Measurements from ENCODE around the gene BICD1. TPM values are rescaled to one million over a fixed set of nuclear protein-coding genes. Genes with fewer than 3 reads are reported as not detected.

The BICD1 gene
- total and polyA plus RNA-seq, 5 donors from 2014 or later, result 8.0 to 23.6 (median 9.4) TPM

GRCh38 chr12:32418221-32418620 is 311.6 kb downstream of the BICD1 start:
- Histone ChIP-seq H3K36me3 (ENCODE audit: control insufficient read depth, insufficient read depth, low read length) (no peaks in the 10 kb centered on the region), H3K4me1 (ENCODE audit: control insufficient read depth, insufficient read depth, low read length, poor library complexity, severe bottlenecking) (no peaks in the 10 kb centered on the region), H3K9me3 (ENCODE audit: control insufficient read depth in 2 of 2, low read length in 2 of 2) (no peaks in the 10 kb centered on the region), H3K4me3 (ENCODE audit: low read depth, low read length) (no peak overlapping the region), H3K27me3 (ENCODE audit: control insufficient read depth, insufficient read depth, low read length) (no peaks in the 10 kb centered on the region), H3K27ac (ENCODE audit: insufficient read depth, low read length, poor library complexity, severe bottlenecking) (no peak overlapping the region)
- ATAC-seq (ENCODE audit: low read depth in 2 of 2) (no peak), DNase-seq (no peak)
- Mint-ChIP-seq H3K4me3 (no peak overlapping the region), H3K36me3 (no peaks in the 10 kb centered on the region), H3K27me3 (peaks cover 19% of the 10 kb centered on the region), H3K27ac (no peak overlapping the region), H3K9me3 (no peaks in the 10 kb centered on the region), H3K4me1 (peaks cover 0 to 2% (median 0%) of the 10 kb centered on the region in 4 donors)

GRCh38 chr12:32418903-32419519 is 312.4 kb downstream of the BICD1 start:
- no peak for DNase-seq
- Mint-ChIP-seq H3K36me3 (no peaks in the 10 kb centered on the region), H3K9me3 (no peaks in the 10 kb centered on the region), H3K4me3 (no peak overlapping the region), H3K4me1 (peaks cover 0 to 2% (median 0%) of the 10 kb centered on the region in 4 donors), H3K27ac (peak overlapping the region in 1 of 3 donors; percentile 28), H3K27me3 (peaks cover 19% of the 10 kb centered on the region)
- no peaks in the 10 kb centered on the region for H3K4me1 ChIP-seq (ENCODE audit: control insufficient read depth, insufficient read depth, low read length, poor library complexity, severe bottlenecking)
- ATAC-seq (ENCODE audit: low read depth in 2 of 2), result no peak
- H3K9me3 ChIP-seq (ENCODE audit: control insufficient read depth in 2 of 2, low read length in 2 of 2), result no peaks in the 10 kb centered on the region
- H3K36me3 ChIP-seq (ENCODE audit: control insufficient read depth, insufficient read depth, low read length), result no peaks in the 10 kb centered on the region
- H3K27me3 ChIP-seq (ENCODE audit: control insufficient read depth, insufficient read depth, low read length), result no peaks in the 10 kb centered on the region
- H3K4me3 ChIP-seq (ENCODE audit: low read depth, low read length), result no peak overlapping the region
- H3K27ac ChIP-seq (ENCODE audit: insufficient read depth, low read length, poor library complexity, severe bottlenecking), result no peak overlapping the region

- peaks cover 19% of the 10 kb centered on the region for H3K27me3 Mint-ChIP-seq
- H3K27me3 ChIP-seq (ENCODE audit: control insufficient read depth, insufficient read depth, low read length), result no peaks in the 10 kb centered on the region
- no peaks in the 10 kb centered on the region for H3K36me3 ChIP-seq (ENCODE audit: control insufficient read depth, insufficient read depth, low read length)
- DNase-seq (no peak), ATAC-seq (ENCODE audit: low read depth in 2 of 2) (peak in 1 of 2 donors; percentile 43)
- no peaks in the 10 kb centered on the region for H3K9me3 ChIP-seq (ENCODE audit: control insufficient read depth in 2 of 2, low read length in 2 of 2)
- no peaks in the 10 kb centered on the region for H3K36me3 Mint-ChIP-seq
- H3K27ac Mint-ChIP-seq, result peak overlapping the region in 2 of 3 donors; percentile 28 to 84
- H3K27ac ChIP-seq (ENCODE audit: insufficient read depth, low read length, poor library complexity, severe bottlenecking), result no peak overlapping the region
- H3K4me3 Mint-ChIP-seq, result no peak overlapping the region
- H3K9me3 Mint-ChIP-seq, result peaks cover 0 to under 1% (median 0%) of the 10 kb centered on the region in 7 donors
- no peak overlapping the region for H3K4me3 ChIP-seq (ENCODE audit: low read depth, low read length)
- H3K4me1 Mint-ChIP-seq, result peaks cover 0 to 2% (median 0%) of the 10 kb centered on the region in 4 donors
- H3K4me1 ChIP-seq (ENCODE audit: control insufficient read depth, insufficient read depth, low read length, poor library complexity, severe bottlenecking), result no peaks in the 10 kb centered on the region
Observed at GRCh38 chr12:32419520-32419960, 312.9 kb downstream of the BICD1 start.

GRCh38 chr12:32420356-32420755 is 313.7 kb downstream of the BICD1 start:
- no peak for ATAC-seq (ENCODE audit: low read depth in 2 of 2)
- H3K9me3 Mint-ChIP-seq, result peaks cover 0 to 2% (median 1%) of the 10 kb centered on the region in 7 donors

GRCh38 chr12:32423559-32423958 is 316.9 kb downstream of the BICD1 start:
- H3K27ac Mint-ChIP-seq, result no peak overlapping the region
- peaks cover 0 to 20% (median 6%) of the 10 kb centered on the region in 7 donors for H3K9me3 Mint-ChIP-seq
- DNase-seq (no peak), ATAC-seq (ENCODE audit: low read depth in 2 of 2) (no peak)
- H3K4me1 Mint-ChIP-seq, result peaks cover 0 to 2% (median 0%) of the 10 kb centered on the region in 4 donors
- H3K36me3 ChIP-seq (ENCODE audit: control insufficient read depth, insufficient read depth, low read length), result no peaks in the 10 kb centered on the region
- no peak overlapping the region for H3K4me3 ChIP-seq (ENCODE audit: low read depth, low read length)
- H3K9me3 ChIP-seq (ENCODE audit: control insufficient read depth in 2 of 2, low read length in 2 of 2), result peaks cover 0 to 3% of the 10 kb centered on the region in 2 experiments
- no peaks in the 10 kb centered on the region for H3K4me1 ChIP-seq (ENCODE audit: control insufficient read depth, insufficient read depth, low read length, poor library complexity, severe bottlenecking)
- H3K27me3 ChIP-seq (ENCODE audit: control insufficient read depth, insufficient read depth, low read length), result no peaks in the 10 kb centered on the region
- H3K4me3 Mint-ChIP-seq, result no peak overlapping the region
- no peak overlapping the region for H3K27ac ChIP-seq (ENCODE audit: insufficient read depth, low read length, poor library complexity, severe bottlenecking)
- H3K36me3 Mint-ChIP-seq, result no peaks in the 10 kb centered on the region
- peaks cover 20% of the 10 kb centered on the region for H3K27me3 Mint-ChIP-seq

More at GRCh38 chr12:32420356-32420755, 313.7 kb downstream of the BICD1 start:
- H3K4me1 Mint-ChIP-seq, result peaks cover 0 to 2% (median 0%) of the 10 kb centered on the region in 4 donors
- no peak overlapping the region for H3K27ac ChIP-seq (ENCODE audit: insufficient read depth, low read length, poor library complexity, severe bottlenecking)
- no peak overlapping the region for H3K4me3 ChIP-seq (ENCODE audit: low read depth, low read length)
- no peaks in the 10 kb centered on the region for H3K36me3 ChIP-seq (ENCODE audit: control insufficient read depth, insufficient read depth, low read length)
- no peak overlapping the region for H3K4me3 Mint-ChIP-seq
- no peaks in the 10 kb centered on the region for H3K4me1 ChIP-seq (ENCODE audit: control insufficient read depth, insufficient read depth, low read length, poor library complexity, severe bottlenecking)
- no peaks in the 10 kb centered on the region for H3K27me3 ChIP-seq (ENCODE audit: control insufficient read depth, insufficient read depth, low read length)
- no peak for DNase-seq
- no peaks in the 10 kb centered on the region for H3K36me3 Mint-ChIP-seq
- H3K9me3 ChIP-seq (ENCODE audit: control insufficient read depth in 2 of 2, low read length in 2 of 2), result no peaks in the 10 kb centered on the region
- no peak overlapping the region for H3K27ac Mint-ChIP-seq
- H3K27me3 Mint-ChIP-seq, result peaks cover 19% of the 10 kb centered on the region

- Histone ChIP-seq H3K27me3 (ENCODE audit: control insufficient read depth, insufficient read depth, low read length) (peaks cover 2% of the 10 kb centered on the region), H3K27ac (ENCODE audit: insufficient read depth, low read length, poor library complexity, severe bottlenecking) (no peak overlapping the region), H3K9me3 (ENCODE audit: control insufficient read depth in 2 of 2, low read length in 2 of 2) (peaks cover 0 to 3% of the 10 kb centered on the region in 2 experiments), H3K4me3 (ENCODE audit: low read depth, low read length) (no peak overlapping the region), H3K36me3 (ENCODE audit: control insufficient read depth, insufficient read depth, low read length) (no peaks in the 10 kb centered on the region), H3K4me1 (ENCODE audit: control insufficient read depth, insufficient read depth, low read length, poor library complexity, severe bottlenecking) (no peaks in the 10 kb centered on the region)
- no peaks in the 10 kb centered on the region for H3K4me1 Mint-ChIP-seq
- H3K36me3 Mint-ChIP-seq, result no peaks in the 10 kb centered on the region
- no peak overlapping the region for H3K4me3 Mint-ChIP-seq
- H3K9me3 Mint-ChIP-seq, result peaks cover 0 to 23% (median 6%) of the 10 kb centered on the region in 7 donors
- H3K27ac Mint-ChIP-seq, result no peak overlapping the region
- DNase-seq (no peak), ATAC-seq (ENCODE audit: low read depth in 2 of 2) (no peak)
- peaks cover 26% of the 10 kb centered on the region for H3K27me3 Mint-ChIP-seq
Observed at GRCh38 chr12:32431025-32431424, 324.4 kb downstream of the BICD1 start.

Other genes starting within 250 kb of the BICD1 start
- gene RESF1, start 147.4 kb upstream of the BICD1 start, total RNA-seq, result 282 TPM
- 100 to 1,000 TPM; 151 to 203 (median 172) TPM for gene RESF1, start 147.4 kb upstream of the BICD1 start, polyA plus RNA-seq